Endodermal cell (in vitro differentiated cells): Measurements from ENCODE around the gene LRRC2. TPM values are rescaled to one million over a fixed set of nuclear protein-coding genes. Genes with fewer than 3 reads are reported as not detected.

Experiments
- DNase-seq: peaks from one replicate; pipeline ENCODE4 v3.0.0-alpha.2; 2017
- H3K27ac ChIP-seq: 2 replicates; pipeline ENCODE4 v1.5.1; 2013; ENCODE audit warnings: mild to moderate bottlenecking, low read depth, low read length, moderate library complexity
- H3K27me3 ChIP-seq: 2 replicates; pipeline ENCODE4 v1.6.1; 2013; ENCODE audit warnings: mild to moderate bottlenecking, low read length, moderate library complexity; ENCODE audit not compliant: insufficient read depth, control insufficient read depth, poor library complexity, severe bottlenecking
- H3K36me3 ChIP-seq: 2 replicates; pipeline ENCODE4 v1.7.0; 2013; ENCODE audit warnings: mild to moderate bottlenecking, low read length, moderate library complexity; ENCODE audit not compliant: control insufficient read depth, insufficient read depth
- H3K4me1 ChIP-seq: one replicate; pipeline ENCODE4 v1.7.0; 2013; ENCODE audit warnings: low read length; ENCODE audit not compliant: control insufficient read depth, insufficient read depth
- H3K4me3 ChIP-seq: 2 replicates; pipeline ENCODE4 v1.5.1; 2013; ENCODE audit warnings: mild to moderate bottlenecking, low read length, moderate library complexity
- H3K9ac ChIP-seq: 2 replicates; pipeline ENCODE4 v1.6.1; 2013; ENCODE audit warnings: mild to moderate bottlenecking, low read length, moderate library complexity; ENCODE audit not compliant: poor library complexity, severe bottlenecking; ENCODE audit errors: extremely low read depth
- H3K9me3 ChIP-seq: 2 replicates; pipeline ENCODE4 v1.6.1; 2013; ENCODE audit warnings: mild to moderate bottlenecking, low read length, moderate library complexity; ENCODE audit not compliant: control insufficient read depth
- H3K27ac Mint-ChIP-seq: 2 replicates; pipeline ENCODE4 v1.8.0; 2020; ENCODE audit warnings: mixed read lengths
- H3K27me3 Mint-ChIP-seq: 2 replicates; pipeline ENCODE4 v1.8.0; 2021; ENCODE audit warnings: mild to moderate bottlenecking, mixed read lengths; ENCODE audit not compliant: insufficient read depth
- H3K36me3 Mint-ChIP-seq: 2 replicates; pipeline ENCODE4 v1.8.0; 2020; ENCODE audit warnings: low read depth, mixed read lengths
- H3K4me1 Mint-ChIP-seq: 2 replicates; pipeline ENCODE4 v1.8.0; 2020; ENCODE audit warnings: mixed read lengths
- H3K4me3 Mint-ChIP-seq: 2 replicates; pipeline ENCODE4 v1.8.0; 2020; ENCODE audit warnings: mild to moderate bottlenecking, moderate library complexity, mixed read lengths
- H3K9me3 Mint-ChIP-seq: 2 replicates; pipeline ENCODE4 v1.8.0; 2020; ENCODE audit warnings: mild to moderate bottlenecking, mixed read lengths
- CTCF ChIP-seq: fragments of 200-600 bp; sonication (generic); conservative IDR thresholded peaks from 2 replicates; pipeline ENCODE4 v1.5.0; 2021; ENCODE audit warnings: antibody characterized with exemption, mild to moderate bottlenecking
- WGBS, 2 experiments: methylation state at CpG; one replicate each; pipeline versions ENCODE4 v1.1.5 to v1.1.7; 2013; ENCODE audit warnings: missing lambda C conversion rate in 2 of 2, mixed read lengths in 1 of 2; ENCODE audit not compliant: insufficient coverage in 1 of 2, insufficient read length in 1 of 2; 5-methylcytosine and 5-hydroxymethylcytosine counted together
- total RNA-seq, 2 donors: library from RNA; stranded (reverse); fragmentation: NEBNext Ultra II Directional in 1 of 2; extraction: Animal tissue kit (Norgen Biotek cat#: 25700) in 1 of 2; gene quantifications; 2 replicates in 1 of 2; 3 replicates in 1 of 2; pipeline ENCODE4 v1.2.1, GENCODE V29; 2021

The LRRC2 gene
- total RNA-seq, 2 donors from 2014 or later: 8.9 to 10.2 TPM

- Histone ChIP-seq H3K36me3 (no peaks in the 10 kb centered on the region), H3K27ac (no peak overlapping the region), H3K4me3 (no peak overlapping the region), H3K27me3 (no peaks in the 10 kb centered on the region), H3K9me3 (no peaks in the 10 kb centered on the region), H3K4me1 (peaks cover 4% of the 10 kb centered on the region), H3K9ac (no peak overlapping the region)
- peak; percentile 81 for DNase-seq
- Mint-ChIP-seq H3K27me3 (peaks cover 1% of the 10 kb centered on the region), H3K36me3 (no peaks in the 10 kb centered on the region), H3K4me3 (no peak overlapping the region), H3K27ac (no peak overlapping the region), H3K9me3 (no peaks in the 10 kb centered on the region), H3K4me1 (peaks cover 18% of the 10 kb centered on the region)
- no peak for TF ChIP-seq CTCF
- 69 to 81% methylated on average over 2 to 10 of the region's 10 CpGs for WGBS, 2 experiments
Measured at GRCh38 chr3:46484911-46485778, 81.0 kb downstream of the LRRC2 start.

- no peaks in the 10 kb centered on the region for H3K36me3 Mint-ChIP-seq
- DNase-seq: no peak
- Histone ChIP-seq H3K4me1 (peaks cover 4% of the 10 kb centered on the region), H3K27ac (no peak overlapping the region), H3K9ac (no peak overlapping the region), H3K9me3 (no peaks in the 10 kb centered on the region), H3K36me3 (no peaks in the 10 kb centered on the region), H3K27me3 (no peaks in the 10 kb centered on the region), H3K4me3 (no peak overlapping the region)
- TF ChIP-seq CTCF: no peak
- WGBS, 2 experiments: 78% methylated on average over 1 of the region's 1 CpG; no CpG with 5 or more reads in 1 of the 2 experiments
- peaks cover 15% of the 10 kb centered on the region for H3K4me1 Mint-ChIP-seq
- H3K4me3 Mint-ChIP-seq: no peak overlapping the region
- H3K9me3 Mint-ChIP-seq: no peaks in the 10 kb centered on the region
- peaks cover 1% of the 10 kb centered on the region for H3K27me3 Mint-ChIP-seq
- no peak overlapping the region for H3K27ac Mint-ChIP-seq
Measured at GRCh38 chr3:46484388-46484787, 81.7 kb downstream of the LRRC2 start.

- 96 to 100% methylated on average over 1 to 2 of the region's 2 CpGs for WGBS, 2 experiments
- no peaks in the 10 kb centered on the region for H3K36me3 Mint-ChIP-seq
- peak; percentile 40 for DNase-seq
- TF ChIP-seq CTCF: peak; percentile 22
- peaks cover 3% of the 10 kb centered on the region for H3K27me3 Mint-ChIP-seq
- Histone ChIP-seq H3K9ac (no peak overlapping the region), H3K9me3 (no peaks in the 10 kb centered on the region), H3K27me3 (no peaks in the 10 kb centered on the region), H3K4me1 (peaks cover 4% of the 10 kb centered on the region), H3K27ac (no peak overlapping the region), H3K36me3 (no peaks in the 10 kb centered on the region), H3K4me3 (no peak overlapping the region)
- no peaks in the 10 kb centered on the region for H3K9me3 Mint-ChIP-seq
- H3K27ac Mint-ChIP-seq: no peak overlapping the region
- H3K4me1 Mint-ChIP-seq: peaks cover 11% of the 10 kb centered on the region
- H3K4me3 Mint-ChIP-seq: no peak overlapping the region
Measured at GRCh38 chr3:46483825-46484224, 82.3 kb downstream of the LRRC2 start.
